Middle frontal gyrus (tissue), 1 donor: Measurements from ENCODE around the gene AMOTL2.
A peak's percentile ranks its signal among the peaks of the same experiment; 100 is the strongest.

Experiments used
- DNase-seq: peaks from one replicate; pipeline ENCODE4 v3.0.0-alpha.2; 2015; ENCODE audit warnings: low spot score; ENCODE audit errors: extremely low spot score

The AMOTL2 gene

DNA sequence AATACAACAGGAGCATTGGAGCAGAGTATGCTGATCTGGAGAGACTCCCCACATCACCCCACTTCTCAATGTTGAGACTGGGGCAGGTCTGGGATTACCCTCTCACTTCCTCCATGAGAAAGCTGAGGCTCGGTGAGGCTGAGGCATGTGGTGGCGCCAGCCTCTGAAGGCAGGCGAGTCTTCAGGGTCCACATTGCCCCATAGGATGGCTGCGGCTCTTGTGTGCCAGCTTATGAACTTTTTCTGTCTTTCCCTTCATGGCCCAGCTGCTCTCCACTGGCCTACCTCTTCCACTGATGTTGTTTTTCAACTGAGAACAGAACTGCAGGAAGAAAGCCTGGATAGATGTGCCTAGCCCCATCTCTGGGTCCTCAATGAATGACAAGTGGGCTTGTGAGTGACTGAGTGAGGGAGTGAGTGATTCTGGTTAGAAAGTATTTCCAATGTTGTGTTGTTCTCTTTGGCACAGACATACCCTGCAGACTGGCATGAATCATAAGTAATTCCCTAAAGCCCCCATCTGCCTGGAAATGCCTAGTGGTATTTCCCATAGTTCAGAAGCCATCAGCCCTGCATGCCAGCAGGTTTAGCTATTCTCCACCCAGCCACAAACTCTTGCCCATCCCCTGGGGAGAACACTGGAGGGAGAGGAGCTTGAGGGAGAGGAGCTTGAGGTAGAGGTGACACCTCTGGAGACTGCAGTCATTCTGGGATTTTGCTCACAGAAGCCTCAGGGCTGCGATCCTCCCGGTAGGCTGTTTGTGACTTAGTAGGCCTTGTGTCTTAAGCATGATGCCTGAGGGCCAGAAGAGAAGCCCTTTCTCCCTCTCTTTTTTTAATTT, 56.9 kb downstream of the AMOTL2 start:
- DNase-seq, result no peak

DNA sequence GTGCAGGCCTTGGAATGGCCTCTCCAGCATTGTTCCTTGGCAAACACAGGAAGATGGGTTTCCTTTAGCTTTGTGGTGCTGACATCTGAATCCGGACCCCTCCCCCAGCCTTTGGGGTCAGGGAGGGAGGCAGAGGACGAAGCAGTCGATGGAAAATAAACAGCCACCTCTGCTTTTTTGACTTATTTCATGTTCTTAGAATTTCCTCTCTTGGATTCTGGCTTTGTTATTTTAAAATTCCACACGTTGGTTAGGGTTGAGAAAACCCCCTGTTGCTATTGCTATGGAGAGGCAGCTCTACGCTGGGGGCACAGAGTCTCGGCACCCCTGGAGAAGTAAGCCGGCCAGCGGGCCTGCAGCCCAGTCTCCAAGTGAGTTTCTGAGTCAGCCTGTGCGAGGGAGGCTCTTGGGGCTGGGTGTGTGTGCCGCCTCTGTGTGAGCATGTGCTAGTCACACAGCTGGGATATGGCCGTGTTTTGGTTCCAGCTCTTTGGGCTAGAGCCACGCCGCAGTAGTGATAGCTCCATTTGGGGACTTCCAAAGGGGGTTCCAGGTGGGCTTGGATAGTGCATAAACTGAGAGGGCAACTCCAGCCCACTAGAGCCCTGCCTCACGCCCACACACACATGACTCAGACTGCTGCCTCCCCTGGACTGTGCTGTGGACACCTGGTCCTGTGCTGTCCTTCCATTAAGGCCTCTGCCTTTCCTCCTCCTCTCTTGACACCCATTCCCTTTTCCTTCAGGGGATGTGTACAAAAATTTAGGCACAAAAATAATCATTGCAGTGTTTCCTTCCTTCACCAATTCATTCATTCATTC, 58.8 kb downstream of the AMOTL2 start:
- no peak for DNase-seq

GRCh38 chr3:134314588-134315285, 59.5 kb downstream of the AMOTL2 start:
- DNase-seq, result no peak

GRCh38 chr3:134313847-134314587, 60.2 kb downstream of the AMOTL2 start:
- no peak for DNase-seq

DNA sequence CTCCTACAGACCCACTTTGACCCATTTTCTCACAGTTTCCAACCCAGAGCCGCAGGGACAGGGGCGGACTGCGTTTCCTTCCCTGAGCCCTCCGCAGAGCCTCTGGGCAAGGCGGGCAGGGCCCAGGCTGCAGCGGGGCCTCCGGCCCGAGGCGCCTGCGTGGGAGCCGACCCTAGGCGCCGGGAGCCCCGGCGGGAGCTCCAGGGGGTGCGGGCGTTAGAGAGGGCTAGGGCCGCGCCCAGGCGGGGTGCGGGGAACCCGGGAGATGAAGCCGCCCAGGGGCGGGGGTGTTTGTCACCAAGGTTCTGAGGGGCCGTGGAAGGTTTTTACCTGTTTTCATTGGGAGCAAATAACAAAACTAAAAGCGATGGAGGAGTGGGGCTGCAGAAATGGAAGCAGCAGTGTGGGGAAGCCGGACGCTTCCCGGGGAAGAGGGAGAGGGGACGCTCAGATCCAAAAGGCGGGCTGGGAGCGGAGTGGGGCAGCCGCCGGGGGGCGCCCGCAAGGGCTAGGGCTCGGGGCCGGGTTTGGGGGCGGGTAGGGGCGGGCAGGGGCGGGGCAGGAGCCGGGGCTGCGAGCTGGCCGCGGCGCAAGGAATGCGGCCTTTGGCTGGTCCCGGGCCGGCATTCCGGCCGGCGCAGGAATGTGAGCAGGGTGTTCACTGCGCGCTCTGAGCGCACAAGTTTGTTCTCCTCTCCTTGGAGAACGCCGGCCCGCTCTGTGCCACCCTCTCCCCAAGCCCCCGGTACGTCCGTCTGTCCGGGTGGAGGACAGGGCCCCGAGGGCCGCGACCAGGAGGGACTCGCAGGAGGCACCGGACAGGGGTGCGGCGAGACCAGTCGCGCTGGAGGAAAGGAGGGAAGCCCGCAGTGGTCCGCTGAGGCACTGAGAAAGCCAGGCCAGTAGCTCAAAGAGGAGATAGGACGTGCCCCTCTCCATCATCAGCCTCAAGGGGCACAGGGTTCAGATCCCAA, 61.1 kb downstream of the AMOTL2 start:
- no peak for DNase-seq

- no peak for DNase-seq
Observed at GRCh38 chr3:134312072-134312872, 62.0 kb downstream of the AMOTL2 start.

- no peak for DNase-seq
Observed at GRCh38 chr3:134311693-134312071, 62.6 kb downstream of the AMOTL2 start.

DNA sequence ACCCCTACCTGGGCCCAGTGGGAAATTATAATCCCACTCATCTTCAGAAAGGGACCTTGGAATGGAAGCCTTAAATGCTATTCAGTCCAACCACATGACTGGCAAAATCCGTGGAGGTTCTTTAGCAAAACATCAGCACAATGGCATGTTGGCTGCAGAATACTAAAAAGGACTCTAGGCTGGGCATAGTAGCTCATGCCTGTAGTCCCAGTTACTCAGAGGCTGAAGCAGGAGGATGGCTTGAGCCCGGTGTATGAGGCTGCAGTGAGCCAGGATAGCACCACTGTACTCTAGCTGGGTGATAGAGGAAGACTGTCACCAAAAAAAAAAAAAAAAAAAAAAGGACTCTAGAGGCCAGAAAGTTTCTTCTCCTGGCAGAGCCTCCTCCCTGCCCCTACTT, 63.0 kb downstream of the AMOTL2 start:
- DNase-seq, result no peak

DNA sequence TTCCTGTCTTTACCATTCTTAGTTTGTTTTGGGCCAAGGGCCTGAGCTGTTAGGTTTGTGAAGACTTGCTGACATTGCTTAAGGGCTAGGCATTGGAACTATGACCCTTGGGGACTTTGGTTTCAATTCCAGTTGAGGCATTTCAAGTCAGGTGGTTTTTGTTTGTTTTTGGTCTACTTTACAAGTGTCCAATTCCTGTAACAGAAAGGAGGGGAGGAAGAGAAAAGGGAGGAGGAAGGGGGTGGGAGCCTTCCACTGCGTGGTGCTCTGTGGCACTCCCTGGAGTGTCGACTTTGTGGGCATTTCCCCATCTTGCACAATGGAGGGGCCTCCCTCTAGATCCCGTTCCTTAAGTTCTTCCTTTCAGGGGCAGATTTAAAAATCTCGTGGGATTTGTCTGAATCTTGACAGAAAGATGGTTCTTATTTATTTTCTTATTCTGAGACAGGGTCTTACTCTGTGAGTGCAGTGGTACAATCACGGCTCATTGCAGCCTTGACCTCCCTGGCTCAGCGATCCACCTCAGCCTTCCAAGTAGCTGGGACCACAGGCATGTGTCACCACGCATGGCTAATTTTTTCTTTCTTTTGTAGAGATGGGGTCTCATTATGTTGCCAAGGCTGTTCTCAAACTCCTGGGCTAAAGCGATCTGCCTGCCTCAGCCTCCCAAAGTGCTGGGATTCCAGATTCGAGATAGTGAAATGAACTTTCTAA, 64.1 kb downstream of the AMOTL2 start:
- no peak for DNase-seq

DNA sequence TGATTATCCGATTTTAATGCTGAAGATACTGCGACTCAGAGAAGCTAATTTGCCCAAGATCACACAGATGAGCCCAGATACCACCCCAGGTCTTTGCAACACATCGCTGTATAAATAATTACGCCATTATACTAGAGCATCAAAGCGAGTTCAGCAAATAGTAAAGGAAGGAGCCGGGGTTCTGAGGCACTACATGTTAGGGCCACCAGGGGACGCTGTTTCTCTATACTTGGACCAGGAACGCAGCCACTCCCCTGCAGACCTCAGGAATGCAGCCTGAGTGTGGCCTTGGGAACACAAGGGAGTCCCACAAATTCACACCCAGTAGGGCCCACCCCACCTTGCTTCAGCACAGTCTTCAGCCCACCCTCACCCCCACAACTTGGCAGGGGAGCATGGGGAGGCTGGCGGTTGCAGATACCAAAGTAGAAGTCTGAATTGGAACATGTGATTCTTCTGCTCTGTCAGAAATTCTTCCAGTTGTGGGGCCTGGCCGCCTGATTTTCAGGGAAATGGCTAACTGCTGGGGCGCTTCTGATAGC, 65.8 kb downstream of the AMOTL2 start:
- peak; percentile 84 for DNase-seq

DNA sequence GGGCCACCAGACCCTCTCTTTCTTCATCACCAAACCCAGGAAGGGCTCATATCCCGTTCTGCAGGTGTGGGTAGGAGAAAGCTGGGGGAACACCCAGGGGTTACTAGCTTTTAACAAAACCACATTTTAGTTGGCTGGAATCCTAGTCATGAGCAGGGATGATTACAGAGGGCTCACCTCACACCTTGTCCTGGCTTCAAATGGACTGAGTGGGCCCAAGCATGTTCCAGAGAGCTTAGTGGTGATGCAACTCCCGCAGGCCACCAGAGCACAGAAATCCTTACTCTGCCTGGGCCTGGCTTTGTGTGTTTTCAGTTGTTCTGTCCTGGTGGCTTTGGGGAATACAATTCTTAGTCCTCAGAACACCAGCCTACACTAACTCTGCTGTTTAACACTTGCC, 66.8 kb downstream of the AMOTL2 start:
- DNase-seq, result no peak

DNA sequence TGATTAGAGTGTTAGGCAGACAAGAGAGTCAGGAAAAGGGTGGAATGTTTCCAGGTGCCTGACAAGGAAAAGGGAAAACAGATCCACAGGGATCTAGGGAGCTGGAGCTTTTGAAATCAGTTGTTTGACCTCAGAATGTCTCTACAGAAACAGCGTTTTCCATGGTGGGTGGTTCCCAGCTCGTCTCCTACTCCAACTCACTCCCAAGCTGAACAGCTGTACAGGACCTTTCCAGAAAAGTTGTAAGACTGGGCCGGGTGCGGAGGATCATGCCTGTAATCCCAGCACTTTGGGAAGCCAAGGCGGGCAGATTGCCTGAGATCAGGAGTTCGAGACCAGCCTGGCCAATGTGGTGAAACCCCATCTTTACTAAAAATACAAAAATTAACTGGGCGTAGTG, 67.9 kb downstream of the AMOTL2 start:
- no peak for DNase-seq
